Vagina (tissue), 2 donors: Measurements from ENCODE around the gene MT1M. TPM values are rescaled to one million over a fixed set of nuclear protein-coding genes. Genes with fewer than 3 reads are reported as not detected.
A peak's percentile ranks its signal among the peaks of the same experiment; 100 is the strongest.

ENCODE experiments used
- DNase-seq, 2 donors: peaks; one replicate each; pipeline ENCODE4 v3.0.0-alpha.2; 2017; ENCODE audit errors: extremely low spot score in 2 of 2
- H3K27ac ChIP-seq: fragments of 200-600 bp; sonication (generic); one replicate; pipeline ENCODE4 v1.5.1; 2019
- H3K27me3 ChIP-seq: fragments of 200-600 bp; sonication (generic); one replicate; pipeline ENCODE4 v1.5.1; 2019
- H3K36me3 ChIP-seq, 2 donors: fragments of 200-600 bp; sonication (generic); one replicate each; pipeline ENCODE4 v1.5.1; 2017 to 2019
- H3K4me1 ChIP-seq: fragments of 200-600 bp; sonication (generic); one replicate; pipeline ENCODE4 v1.5.1; 2019
- H3K4me3 ChIP-seq, 2 donors: fragments of 200-600 bp; sonication (generic); 1 replicate in 1 of 2; 2 replicates in 1 of 2; pipeline ENCODE4 v1.5.1; 2016 to 2019
- H3K9me3 ChIP-seq: fragments of 200-600 bp; sonication (generic); one replicate; pipeline ENCODE4 v1.5.1; 2019
- CTCF ChIP-seq, 3 experiments: fragments of 450-650 bp in 2 of 3; fragments of 200-600 bp in 1 of 3; sonication (generic) in 1 of 3; IDR thresholded peaks; one replicate each; pipeline ENCODE4 v1.5.1; 2017 to 2019; ENCODE audit warnings: antibody characterized with exemption in 3 of 3, mild to moderate bottlenecking in 2 of 3, moderate library complexity in 2 of 3
- POLR2A ChIP-seq, 2 donors: fragments of 450-650 bp; IDR thresholded peaks; one replicate each; pipeline ENCODE4 v1.6.1; 2017; ENCODE audit warnings: antibody characterized with exemption in 2 of 2, mild to moderate bottlenecking in 2 of 2, moderate library complexity in 2 of 2
- POLR2AphosphoS5 ChIP-seq, 2 donors: sonication (generic); formaldehyde crosslinking; IDR thresholded peaks; one replicate each; pipeline ENCODE4 v1.9.0; 2017; ENCODE audit warnings: antibody characterized with exemption in 2 of 2, mild to moderate bottlenecking in 2 of 2, low read depth in 1 of 2; ENCODE audit not compliant: insufficient read depth in 1 of 2
- intact Hi-C: fragments of 100-400 bp; cut with DNase I; formaldehyde crosslinking; loops from one replicate; pipeline ENCODE4 v1.15.1; 2023
- total RNA-seq: library from RNA; depleted of rRNA; stranded (reverse); fragments of >200 nt; gene quantifications from one replicate; pipeline ENCODE4 v1.2.3, GENCODE V29; 2016

MT1M gene
- total RNA-seq, 1 donor from 2014 or later = 63.3 TPM

GRCh38 chr16:56623637-56624036 lies 8.8 kb upstream of the MT1M start:
- H3K4me1 ChIP-seq = peaks cover 17% of the 10 kb centered on the region
- TF ChIP-seq POLR2A (IDR thresholded peaks at IDR 0.05) (no peak), CTCF (IDR thresholded peaks at IDR 0.05) (no peak), POLR2AphosphoS5 (IDR thresholded peaks at IDR 0.05; ENCODE audit: insufficient read depth in 1 of 2, low read depth in 1 of 2) (no peak)
- no peaks in the 10 kb centered on the region for H3K9me3 ChIP-seq
- no peaks in the 10 kb centered on the region for H3K36me3 ChIP-seq
- no peak overlapping the region for H3K4me3 ChIP-seq
- H3K27me3 ChIP-seq = no peaks in the 10 kb centered on the region
- intact Hi-C loops = loop anchor here (2.0 kb wide), 1 partner anchor 13 kb away; no protein-coding TSS in a partner anchor
- H3K27ac ChIP-seq = no peak overlapping the region
- no peak for DNase-seq

GRCh38 chr16:56625140-56625942 lies 7.1 kb upstream of the MT1M start, which contains the start of gene MT1E:
MT1E (plus strand) TSS chr16:56625781; CDS start chr16:56625852, 71 bp downstream.
- H3K4me1 ChIP-seq = peaks cover 17% of the 10 kb centered on the region
- no peaks in the 10 kb centered on the region for H3K27me3 ChIP-seq
- intact Hi-C loops = loop anchor here (2.0 to 5.0 kb wide), 2 partner anchors 15 to 57 kb away; partner anchors contain the start of gene MT1X
- H3K9me3 ChIP-seq = no peaks in the 10 kb centered on the region
- DNase-seq = no peak
- peak within 1 kb of the TSS; percentile 81 for H3K27ac ChIP-seq
- TF ChIP-seq POLR2A (IDR thresholded peaks at IDR 0.05) (peak in 1 of 2 donors; percentile 81), CTCF (IDR thresholded peaks at IDR 0.05) (no peak), POLR2AphosphoS5 (IDR thresholded peaks at IDR 0.05; ENCODE audit: insufficient read depth in 1 of 2, low read depth in 1 of 2) (peak in 1 of 2 donors; percentile 86)
- H3K36me3 ChIP-seq = no peaks in the 10 kb centered on the region
- peak within 1 kb of the TSS; percentile 49 to 59 for H3K4me3 ChIP-seq

GRCh38 chr16:56625943-56626654 lies 6.4 kb upstream of the MT1M start:
- DNase-seq = no peak
- peak overlapping the region; percentile 49 to 59 for H3K4me3 ChIP-seq
- peaks cover 17% of the 10 kb centered on the region for H3K4me1 ChIP-seq
- H3K9me3 ChIP-seq = no peaks in the 10 kb centered on the region
- intact Hi-C loops = loop anchor here (2.0 to 5.0 kb wide), 2 partner anchors 15 to 56 kb away; partner anchors contain the start of gene MT1X
- peak overlapping the region; percentile 81 for H3K27ac ChIP-seq
- TF ChIP-seq CTCF (IDR thresholded peaks at IDR 0.05) = no peak
- TF ChIP-seq POLR2A (IDR thresholded peaks at IDR 0.05) = no peak
- TF ChIP-seq POLR2AphosphoS5 (IDR thresholded peaks at IDR 0.05; ENCODE audit: insufficient read depth in 1 of 2, low read depth in 1 of 2) = peak; percentile 7 to 63
- H3K27me3 ChIP-seq = no peaks in the 10 kb centered on the region
- no peaks in the 10 kb centered on the region for H3K36me3 ChIP-seq

- TF ChIP-seq CTCF (IDR thresholded peaks at IDR 0.05) (no peak), POLR2A (IDR thresholded peaks at IDR 0.05) (no peak), POLR2AphosphoS5 (IDR thresholded peaks at IDR 0.05; ENCODE audit: insufficient read depth in 1 of 2, low read depth in 1 of 2) (no peak)
- Histone ChIP-seq H3K9me3 (no peaks in the 10 kb centered on the region), H3K4me1 (peaks cover 17% of the 10 kb centered on the region), H3K36me3 (no peaks in the 10 kb centered on the region), H3K27me3 (no peaks in the 10 kb centered on the region), H3K4me3 (peak overlapping the region; percentile 49 to 59), H3K27ac (peak overlapping the region; percentile 81)
- no peak for DNase-seq
- intact Hi-C loops = loop anchor here (5.0 kb wide), 1 partner anchor 56 kb away; the partner anchor contains the start of gene MT1X
Measured at GRCh38 chr16:56626685-56627084, 5.8 kb upstream of the MT1M start.
